NCI-H2107 treated with DMSO at 0.1 percent for 48 hours (cell line): ENCODE data around the gene TIMELESS.
"Not testable (repeated sequence)": the region's sequence is repeated elsewhere in the genome, so short reads cannot be mapped to it uniquely, and the experiment has no call there.

Source experiments
- DNase-seq: peaks from one replicate; lab custom pipeline; 2025; ENCODE audit not compliant: unreplicated experiment; lab: John Stamatoyannopoulos, UW

The TIMELESS gene, protein sequence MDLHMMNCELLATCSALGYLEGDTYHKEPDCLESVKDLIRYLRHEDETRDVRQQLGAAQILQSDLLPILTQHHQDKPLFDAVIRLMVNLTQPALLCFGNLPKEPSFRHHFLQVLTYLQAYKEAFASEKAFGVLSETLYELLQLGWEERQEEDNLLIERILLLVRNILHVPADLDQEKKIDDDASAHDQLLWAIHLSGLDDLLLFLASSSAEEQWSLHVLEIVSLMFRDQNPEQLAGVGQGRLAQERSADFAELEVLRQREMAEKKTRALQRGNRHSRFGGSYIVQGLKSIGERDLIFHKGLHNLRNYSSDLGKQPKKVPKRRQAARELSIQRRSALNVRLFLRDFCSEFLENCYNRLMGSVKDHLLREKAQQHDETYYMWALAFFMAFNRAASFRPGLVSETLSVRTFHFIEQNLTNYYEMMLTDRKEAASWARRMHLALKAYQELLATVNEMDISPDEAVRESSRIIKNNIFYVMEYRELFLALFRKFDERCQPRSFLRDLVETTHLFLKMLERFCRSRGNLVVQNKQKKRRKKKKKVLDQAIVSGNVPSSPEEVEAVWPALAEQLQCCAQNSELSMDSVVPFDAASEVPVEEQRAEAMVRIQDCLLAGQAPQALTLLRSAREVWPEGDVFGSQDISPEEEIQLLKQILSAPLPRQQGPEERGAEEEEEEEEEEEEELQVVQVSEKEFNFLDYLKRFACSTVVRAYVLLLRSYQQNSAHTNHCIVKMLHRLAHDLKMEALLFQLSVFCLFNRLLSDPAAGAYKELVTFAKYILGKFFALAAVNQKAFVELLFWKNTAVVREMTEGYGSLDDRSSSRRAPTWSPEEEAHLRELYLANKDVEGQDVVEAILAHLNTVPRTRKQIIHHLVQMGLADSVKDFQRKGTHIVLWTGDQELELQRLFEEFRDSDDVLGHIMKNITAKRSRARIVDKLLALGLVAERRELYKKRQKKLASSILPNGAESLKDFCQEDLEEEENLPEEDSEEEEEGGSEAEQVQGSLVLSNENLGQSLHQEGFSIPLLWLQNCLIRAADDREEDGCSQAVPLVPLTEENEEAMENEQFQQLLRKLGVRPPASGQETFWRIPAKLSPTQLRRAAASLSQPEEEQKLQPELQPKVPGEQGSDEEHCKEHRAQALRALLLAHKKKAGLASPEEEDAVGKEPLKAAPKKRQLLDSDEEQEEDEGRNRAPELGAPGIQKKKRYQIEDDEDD

DNA sequence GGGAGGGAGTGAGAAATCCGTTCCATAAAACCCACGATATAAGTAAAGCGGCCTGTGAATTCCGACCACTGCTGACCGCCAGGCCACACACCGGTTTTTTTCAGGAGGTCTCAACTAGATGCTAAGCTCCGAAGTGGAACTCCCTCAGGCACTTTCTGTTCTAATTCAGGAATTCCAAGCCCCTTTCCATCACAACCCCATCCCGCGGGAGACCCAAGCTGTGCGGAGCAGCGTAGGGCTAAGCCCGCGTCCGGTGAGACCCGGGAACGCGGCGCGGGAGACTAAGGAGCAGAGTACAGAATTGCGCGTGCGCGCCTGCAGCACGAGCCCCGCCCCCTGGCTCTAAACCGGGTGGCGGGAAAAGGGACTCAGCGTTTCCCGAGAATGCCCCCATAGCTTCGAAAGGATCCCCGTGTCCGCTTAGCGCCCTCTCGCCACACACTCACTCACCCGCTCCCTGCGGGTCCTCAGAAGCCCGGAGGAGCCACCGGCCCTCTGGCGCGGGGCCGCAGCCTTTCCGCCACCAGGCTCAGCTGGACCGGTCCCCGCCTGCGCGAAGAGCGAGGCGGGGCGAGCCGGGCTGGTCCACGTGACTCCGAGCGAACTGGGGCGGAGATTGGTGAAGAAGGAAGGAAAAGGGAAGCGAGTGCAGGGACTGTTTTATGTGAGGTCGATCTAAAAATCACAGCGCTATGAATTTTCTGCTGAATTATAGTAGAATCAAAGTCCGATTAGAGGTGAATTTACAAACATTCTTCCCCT lies at the start of gene TIMELESS:
Gene TIMELESS (minus strand): TSS at position 567 of the 762 bp plus-strand sequence. CDS start 15,256 bp downstream, outside the sequence.
- peak; percentile 86 for DNase-seq

DNA sequence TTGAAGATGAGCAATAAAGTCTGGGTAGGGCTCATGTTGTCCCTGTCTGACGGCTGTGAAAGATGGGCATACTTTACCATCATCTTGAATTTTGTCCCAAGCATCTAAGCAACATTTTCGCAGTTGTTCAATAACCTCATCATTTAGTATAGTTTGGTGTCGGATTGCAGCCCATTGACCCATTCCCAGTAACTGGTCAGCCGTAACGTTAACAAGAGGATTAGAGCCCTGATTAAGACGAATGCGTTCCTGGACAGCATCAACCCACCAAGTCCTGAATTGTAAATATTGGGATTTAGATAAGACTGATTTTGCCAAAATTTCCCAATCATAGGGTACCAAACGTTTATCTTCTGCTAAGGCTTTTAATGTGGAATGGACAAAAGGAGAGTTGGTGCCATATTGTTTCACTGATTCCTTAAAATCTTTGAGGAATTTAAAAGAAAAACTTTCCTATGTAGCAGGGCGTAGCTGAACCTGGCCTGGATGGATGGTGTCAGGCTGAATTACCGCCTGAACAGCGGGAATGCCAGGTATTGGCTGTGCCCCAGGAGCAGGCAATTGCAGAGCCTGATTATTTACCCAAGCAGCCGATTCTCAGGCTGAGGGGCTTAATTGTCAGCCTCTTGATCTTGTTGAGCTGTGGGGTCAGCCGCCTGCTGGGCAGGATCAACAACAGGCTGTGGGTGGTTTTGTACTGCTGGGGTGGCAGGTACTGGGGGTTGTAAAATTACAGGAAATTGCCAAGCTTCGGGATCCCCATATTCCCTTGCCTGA lies 49.1 kb upstream of the TIMELESS start:
- DNase-seq = not testable (repeated sequence)

DNA sequence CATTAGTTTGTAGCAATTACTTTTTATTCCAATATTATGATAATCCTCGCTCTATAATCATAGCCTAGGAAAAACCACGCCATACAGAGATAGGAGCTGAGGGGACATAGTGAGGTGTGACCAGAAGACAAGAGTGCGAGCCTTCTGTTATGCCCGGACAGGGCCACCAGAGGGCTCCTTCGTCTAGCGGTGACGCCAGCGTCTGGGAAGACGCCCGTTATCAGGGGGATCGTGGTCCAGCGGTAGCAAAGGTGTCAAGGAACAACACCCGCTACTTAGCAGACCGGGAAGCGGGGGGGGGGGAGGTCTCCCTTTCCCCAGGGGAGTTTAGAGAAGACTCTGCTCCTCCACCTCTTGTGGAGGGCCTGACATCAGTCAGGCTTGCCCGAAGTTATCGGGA lies 47.5 kb upstream of the TIMELESS start:
- not testable (repeated sequence) for DNase-seq

DNA sequence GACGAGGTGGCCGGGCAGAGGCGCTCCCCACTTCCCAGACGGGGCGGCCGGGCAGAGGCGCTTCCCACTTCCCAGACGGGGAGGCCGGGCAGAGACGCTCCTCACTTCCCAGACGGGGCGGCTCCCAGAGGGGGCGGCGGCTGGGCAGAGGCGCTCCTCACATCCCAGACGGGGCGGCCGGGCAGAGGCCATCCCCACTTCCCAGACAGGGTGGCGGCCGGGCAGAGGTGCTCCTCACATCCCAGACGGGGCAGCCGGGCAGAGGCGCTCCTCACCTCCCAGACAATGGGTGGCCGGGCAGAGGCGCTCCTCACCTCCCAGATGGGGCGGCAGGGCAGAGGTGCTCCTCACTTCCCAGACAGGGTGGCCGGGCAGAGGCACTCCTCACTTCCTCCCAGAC lies 45.3 kb upstream of the TIMELESS start:
- DNase-seq = not testable (repeated sequence)

DNA sequence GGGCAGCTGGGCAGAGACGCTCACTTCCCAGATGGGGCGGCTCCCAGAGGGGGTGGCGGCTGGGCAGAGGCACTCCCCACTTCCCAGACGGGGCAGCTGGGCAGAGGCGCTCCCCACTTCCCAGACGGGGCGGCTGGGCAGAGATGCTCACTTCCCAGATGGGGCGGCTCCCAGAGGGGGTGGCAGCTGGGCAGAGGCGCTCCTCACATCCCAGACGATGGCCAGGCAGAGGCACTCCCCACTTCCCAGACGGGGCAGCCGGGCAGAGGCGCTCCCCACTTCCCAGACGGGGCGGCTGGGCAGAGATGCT lies 44.8 kb upstream of the TIMELESS start:
- not testable (repeated sequence) for DNase-seq

DNA sequence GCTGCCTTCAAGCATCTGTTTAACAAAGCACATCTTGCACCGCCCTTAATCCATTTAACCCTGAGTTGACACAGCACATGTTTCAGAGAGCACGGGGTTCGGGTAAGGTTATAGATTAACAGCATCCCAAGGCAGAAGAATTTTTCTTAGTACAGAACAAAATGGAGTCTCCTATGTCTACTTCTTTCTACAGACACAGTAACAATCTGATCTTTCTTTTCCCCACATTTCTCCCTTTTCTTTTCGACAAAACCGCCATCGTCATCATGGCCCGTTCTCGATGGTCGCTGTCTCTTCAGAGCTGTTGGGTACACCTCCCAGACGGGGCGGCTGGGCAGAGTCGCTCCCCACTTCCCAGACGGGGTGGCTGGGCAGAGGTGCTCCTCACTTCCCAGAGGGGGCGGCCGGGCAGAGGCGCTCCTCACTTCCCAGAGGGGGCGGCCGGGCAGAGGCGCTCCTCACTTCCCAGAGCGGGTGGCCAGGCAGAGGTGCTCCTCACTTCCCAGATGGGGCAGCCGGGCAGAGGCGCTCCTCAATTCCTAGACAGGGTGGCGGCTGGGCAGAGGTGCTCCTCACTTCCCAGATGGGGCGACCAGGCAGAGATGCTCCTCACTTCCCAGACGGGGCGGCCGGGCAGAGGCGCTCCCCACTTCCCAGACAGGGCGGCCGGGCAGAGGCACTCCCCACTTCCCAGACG lies 44.3 kb upstream of the TIMELESS start:
- DNase-seq = not testable (repeated sequence)

DNA sequence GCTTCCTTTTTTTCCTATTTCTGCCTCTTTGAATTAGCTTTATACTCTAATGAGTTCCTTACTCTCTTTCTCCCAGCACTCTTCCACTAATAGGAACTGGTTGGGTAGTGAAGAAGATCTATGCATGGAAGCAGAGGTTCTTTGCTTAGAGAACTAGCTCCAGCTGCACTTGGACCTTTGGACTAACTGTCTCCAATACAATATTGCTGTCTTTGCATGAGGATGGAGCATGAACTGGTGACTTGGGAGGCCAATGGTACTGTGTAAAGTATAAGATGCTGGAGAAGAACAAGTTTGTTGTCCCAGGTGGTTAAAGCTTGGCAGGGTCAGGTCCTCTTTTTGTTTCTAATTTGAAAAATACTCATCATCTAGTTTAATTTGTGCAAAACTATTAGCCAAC lies 41.1 kb upstream of the TIMELESS start:
- DNase-seq = no peak

DNA sequence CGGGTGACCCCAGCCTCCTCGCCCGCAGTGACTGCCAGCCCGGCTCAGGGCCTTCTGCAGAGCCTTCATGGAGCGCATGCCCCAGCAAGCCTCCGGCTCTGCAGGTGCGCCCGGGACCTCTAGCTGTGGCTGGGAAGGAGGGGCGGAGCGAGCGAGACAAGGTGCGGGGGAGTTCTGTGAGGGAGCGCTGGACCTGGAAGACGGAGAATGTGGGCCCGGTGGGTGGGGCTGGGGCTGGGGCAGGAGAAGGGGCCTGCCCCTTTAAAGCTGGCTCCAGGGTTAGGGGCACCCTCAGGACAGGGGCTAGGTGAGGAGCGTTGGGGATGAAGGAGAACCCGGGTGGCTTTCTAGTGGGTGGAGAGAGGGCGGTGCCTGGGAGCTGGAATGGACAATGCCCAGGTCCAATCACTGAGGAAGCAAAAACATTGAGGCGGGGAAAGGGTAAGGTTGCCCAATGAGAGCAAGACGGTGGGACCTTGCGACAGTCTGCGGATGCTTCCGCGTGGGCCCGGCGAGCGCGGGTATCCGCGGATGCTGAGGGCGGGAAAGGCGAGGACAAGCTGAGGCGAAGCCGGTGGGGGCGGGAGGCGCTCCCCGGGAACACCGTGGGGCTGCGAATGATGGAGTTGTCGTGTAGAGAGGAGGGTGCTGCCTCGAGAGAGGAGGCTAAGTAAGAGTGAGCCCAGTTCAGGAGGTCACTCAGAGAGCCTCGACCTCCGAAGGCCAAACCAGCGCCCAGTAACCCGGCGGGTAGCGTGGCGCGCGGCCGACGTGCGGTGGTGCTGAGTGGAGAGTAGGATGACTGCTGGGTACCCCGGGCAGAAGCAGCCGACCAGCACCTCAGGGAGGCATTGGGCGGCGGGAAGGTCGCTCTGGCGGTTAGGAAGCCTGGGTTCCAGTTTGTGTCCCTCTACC lies 39.1 kb upstream of the TIMELESS start, which contains the start of gene GLS2:
Gene GLS2 (minus strand): TSS at position 121 of the 915 bp plus-strand sequence. CDS start 43 bp downstream, at position 78.
- peak; percentile 87 for DNase-seq

DNA sequence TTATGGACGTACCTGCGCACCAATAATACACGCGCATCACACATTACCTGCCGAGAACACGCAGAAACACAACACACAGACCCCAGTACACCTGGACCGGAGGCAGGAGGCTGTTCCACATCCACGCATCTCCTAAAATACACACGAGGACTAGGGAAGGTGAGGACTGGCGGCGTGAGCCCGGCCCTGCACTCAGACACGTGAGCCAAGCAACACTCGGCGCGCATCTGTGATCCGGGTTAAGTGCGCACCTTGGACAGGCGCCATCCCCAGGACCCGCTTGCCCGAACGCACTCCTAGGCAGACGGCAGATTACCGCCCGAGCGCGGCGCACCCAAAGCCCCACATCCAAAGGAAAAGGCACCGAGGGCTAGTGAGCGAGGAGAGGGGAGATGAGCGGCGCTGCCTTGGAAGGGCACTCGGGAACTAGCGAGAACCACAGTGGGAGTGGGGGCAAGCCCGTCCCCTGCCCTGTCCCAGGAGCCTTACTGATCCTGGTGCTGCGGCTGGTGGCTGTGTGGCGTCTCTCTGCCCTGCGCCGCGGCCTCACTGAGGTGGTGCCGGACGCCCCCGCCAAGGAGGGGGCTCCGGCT lies 38.3 kb upstream of the TIMELESS start:
- peak; percentile 17 for DNase-seq

DNA sequence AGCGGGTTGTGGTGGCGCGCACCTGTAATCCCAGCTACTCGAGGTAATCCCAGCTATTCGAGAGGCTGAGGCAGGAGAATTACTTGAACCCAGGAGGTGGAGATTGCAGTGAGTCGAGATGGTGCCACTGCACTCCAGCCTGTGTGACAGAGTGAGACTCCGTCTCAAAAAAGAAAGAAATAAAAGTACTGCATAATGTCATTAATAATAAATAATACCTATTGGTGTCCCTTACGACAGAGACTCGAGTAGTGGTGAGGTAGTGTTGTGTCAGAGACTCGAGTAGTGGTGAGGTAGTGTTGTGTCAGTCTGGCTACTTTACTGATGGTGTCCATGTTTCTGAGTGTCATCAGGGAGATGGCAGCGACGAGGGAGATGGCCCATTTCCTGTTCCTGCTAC lies 37.5 kb upstream of the TIMELESS start:
- DNase-seq = no peak

DNA sequence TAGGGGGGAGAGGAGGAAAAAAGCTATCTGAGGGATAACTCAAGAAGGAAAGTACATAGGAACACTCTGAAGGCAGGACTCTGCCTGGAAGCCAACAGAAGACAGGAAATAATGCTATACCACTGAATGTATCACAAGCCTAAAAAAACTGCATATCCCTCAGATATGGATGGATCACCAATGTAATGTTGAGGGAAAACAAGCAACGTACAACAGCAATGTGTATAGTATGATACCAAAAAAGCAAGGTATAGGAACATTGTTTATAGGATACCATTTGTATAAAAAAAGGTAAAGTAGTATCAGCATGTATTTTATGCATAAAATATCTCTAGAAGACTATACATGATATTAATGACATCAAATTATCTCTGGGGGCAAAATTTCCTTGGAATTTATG lies 35.3 kb upstream of the TIMELESS start:
- no peak for DNase-seq

DNA sequence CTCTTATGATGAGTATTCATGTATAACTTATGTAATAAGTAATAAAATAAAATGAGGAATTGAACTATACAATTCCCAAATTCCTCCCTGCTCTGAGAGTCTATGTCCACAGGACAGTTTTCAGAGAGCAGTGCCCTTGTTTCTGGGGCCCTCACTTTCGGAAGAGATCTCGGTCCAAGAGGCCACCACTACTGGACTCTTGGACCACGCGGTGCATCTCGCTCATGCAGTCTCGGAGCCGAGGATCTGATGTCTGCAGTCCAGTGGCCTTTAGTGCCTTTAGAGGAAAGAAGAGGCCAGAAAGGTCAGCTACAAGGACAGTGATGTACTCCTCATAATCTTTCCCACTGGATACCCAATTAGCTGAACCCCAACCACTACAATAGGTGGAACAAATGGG lies 30.4 kb upstream of the TIMELESS start:
- no peak for DNase-seq

DNA sequence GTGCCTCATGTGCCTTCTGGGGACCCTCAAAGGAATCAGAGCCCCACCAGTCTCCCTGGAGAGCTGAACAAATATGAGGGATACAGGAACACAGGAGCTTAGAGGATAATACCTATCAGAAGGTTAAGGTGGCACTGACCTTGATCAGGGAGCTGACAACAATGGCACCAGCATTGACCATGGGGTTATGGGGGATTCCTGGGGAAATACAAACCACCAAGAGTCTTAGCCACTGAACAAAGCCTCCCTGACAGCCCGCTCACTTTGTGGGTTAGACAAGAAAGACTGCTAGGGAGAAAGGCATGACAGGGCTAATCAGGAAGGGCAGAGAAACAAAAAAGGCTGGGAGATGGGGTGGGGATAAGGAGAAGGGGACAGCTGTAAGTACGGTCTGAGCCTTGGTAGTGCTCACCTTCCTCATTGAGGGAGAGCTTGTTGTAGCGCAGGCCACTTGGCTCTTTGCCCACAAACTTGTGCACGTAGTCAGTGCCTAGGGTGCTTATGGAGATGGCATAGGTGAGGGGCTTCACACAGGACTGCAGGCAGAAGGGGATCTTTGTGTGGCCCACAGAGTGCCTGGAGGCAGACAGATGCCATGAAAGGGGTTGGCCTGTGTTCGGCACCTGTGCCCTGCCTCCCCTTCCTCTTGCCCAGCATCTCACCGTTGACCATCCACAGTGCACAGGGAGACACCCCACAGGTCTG lies 28.4 kb upstream of the TIMELESS start:
- DNase-seq = no peak

DNA sequence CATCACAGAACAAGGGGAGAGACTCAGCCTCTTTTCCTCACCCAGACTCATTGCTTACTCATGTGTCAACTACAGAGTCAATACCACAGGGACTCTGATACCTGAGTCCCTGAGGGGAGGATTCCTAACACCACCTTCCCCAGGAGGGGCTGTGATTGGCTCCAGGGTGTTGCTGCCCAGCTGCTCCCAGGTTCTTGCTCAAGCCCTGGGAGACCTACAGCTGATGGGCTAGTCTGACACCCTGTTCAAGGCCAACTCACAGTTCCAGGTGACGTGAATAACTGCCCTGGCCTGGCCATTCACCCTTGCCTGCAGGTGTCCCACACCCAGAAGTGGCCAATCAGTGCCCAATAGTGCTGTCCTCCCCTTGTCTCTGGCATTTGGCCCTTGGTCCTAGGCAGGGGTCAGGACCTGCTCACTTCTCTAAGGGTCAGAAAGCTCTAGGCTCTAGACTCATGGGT lies 27.8 kb upstream of the TIMELESS start:
- DNase-seq = peak; percentile 46

DNA sequence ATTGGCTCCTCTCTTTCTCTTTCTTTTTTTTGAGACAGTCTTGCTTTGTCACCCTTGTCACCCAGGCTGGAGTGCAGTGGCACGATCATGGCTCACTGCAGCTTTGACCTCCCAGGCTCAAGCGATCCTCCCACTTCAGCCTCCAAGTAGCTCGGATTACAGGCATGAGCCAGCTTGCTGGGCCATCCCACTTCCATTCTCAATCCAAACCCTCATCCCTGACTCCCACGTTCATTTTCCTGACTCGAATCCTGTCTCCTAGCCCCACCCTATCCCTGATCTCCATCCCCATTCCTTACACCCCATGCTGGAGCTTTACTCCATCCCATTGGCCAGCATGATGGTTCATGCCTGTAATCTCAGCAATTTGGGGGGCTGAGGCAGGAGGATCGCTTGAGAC lies 26.9 kb upstream of the TIMELESS start:
- DNase-seq = no peak

DNA sequence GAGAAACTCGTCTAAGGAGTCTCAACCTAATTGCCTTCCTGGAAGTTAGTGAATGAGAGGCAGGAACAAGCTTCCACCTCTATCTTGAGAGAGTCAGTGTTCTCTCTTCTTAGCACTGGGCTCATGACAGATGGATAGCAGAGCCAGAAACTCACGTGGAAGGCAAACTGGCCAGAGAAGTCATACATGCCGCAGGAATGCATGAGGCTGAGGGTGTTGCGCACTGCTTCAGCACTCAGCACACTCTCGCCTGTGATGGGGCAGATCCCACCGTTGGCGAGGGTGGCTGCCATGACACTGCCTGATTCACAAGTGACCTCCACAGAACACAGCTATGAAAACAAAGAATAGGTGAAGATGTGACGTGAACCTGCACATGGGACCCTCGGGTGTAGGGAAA lies 25.2 kb upstream of the TIMELESS start:
- DNase-seq = no peak
